Chondrocyte (in vitro differentiated cells): ENCODE measurements around the gene COPB1. TPM values are rescaled to one million over a fixed set of nuclear protein-coding genes. Genes with fewer than 3 reads are reported as not detected.

Experiments used
- total RNA-seq: library from RNA; stranded (reverse); gene quantifications from 3 replicates; pipeline ENCODE4 v1.2.1, GENCODE V29; 2021

COPB1 gene
- total RNA-seq, 1 donor from 2014 or later: 168 TPM

Other genes with a start within 250 kb of the COPB1 start
- gene RRAS2, start 140.6 kb downstream of the COPB1 start, total RNA-seq: 55.8 to 76.9 TPM (median 74.1 TPM) in 3 replicates
- 122 to 163 TPM (median 124 TPM) in 3 replicates for gene PSMA1, start 20.6 kb upstream of the COPB1 start, total RNA-seq
- gene PDE3B, start 144.0 kb upstream of the COPB1 start, total RNA-seq: 0.31 to 0.47 TPM in 2 of 3 replicates, not detected in the other